PC-3 (cell line): ENCODE data around the gene PRR36. TPM values are rescaled to one million over a fixed set of nuclear protein-coding genes. Genes with fewer than 3 reads are reported as not detected.

ENCODE experiments used
- ATAC-seq: fragments of 200-7000 bp; cut with Tn5 transposase; 2 replicates; pipeline ENCODE4 v1.9.1; 2020; ENCODE audit warnings: mild to moderate bottlenecking, moderate library complexity
- BruUV-seq: library from RNA; stranded (reverse); fragments of 400-500 nt; replicated peaks from 2 replicates; lab custom pipeline; 2021; lab: Mats Ljungman, UMichigan
- CTCF ChIA-PET: fragments of 300-600 bp; sonication (Branson Sonifier 250); formaldehyde crosslinking; loops from one replicate; lab custom pipeline; 2022; ENCODE audit warnings: antibody characterized with exemption; lab: Charles Lee
- POLR2A ChIA-PET: fragments of 300-600 bp; sonication (Branson Sonifier 250); formaldehyde crosslinking; loops from one replicate; lab custom pipeline; 2022; ENCODE audit warnings: antibody characterized with exemption; ENCODE audit not compliant: unreplicated experiment; lab: Charles Lee
- DNase-seq: peaks from one replicate; pipeline ENCODE4 v3.0.0-alpha.2; 2015
- H2AFZ ChIP-seq: fragments of 300-600 bp; sonication (generic); 2 replicates; pipeline ENCODE4 v1.6.0; 2016; ENCODE audit warnings: antibody characterized with exemption, low read length
- H3F3A ChIP-seq: fragments of 300-600 bp; sonication (generic); one replicate; pipeline ENCODE4 v1.6.0; 2017; ENCODE audit warnings: antibody characterized with exemption, low read length, control low read depth, mild to moderate bottlenecking; ENCODE audit not compliant: unreplicated experiment
- H3K27ac ChIP-seq: fragments of 300-600 bp; sonication (generic); 2 replicates; pipeline ENCODE4 v1.5.1; 2016; ENCODE audit warnings: mild to moderate bottlenecking, low read length
- H3K27me3 ChIP-seq: fragments of 300-600 bp; sonication (generic); 2 replicates; pipeline ENCODE4 v1.6.1; 2016; ENCODE audit warnings: low read length, mixed read lengths
- H3K36me3 ChIP-seq: fragments of 300-600 bp; sonication (generic); 2 replicates; pipeline ENCODE4 v1.6.1; 2016; ENCODE audit warnings: low read depth, mixed run types, low read length, mixed read lengths
- H3K4me1 ChIP-seq: fragments of 300-600 bp; sonication (generic); 2 replicates; pipeline ENCODE4 v1.5.1; 2016; ENCODE audit warnings: low read length; ENCODE audit not compliant: insufficient read depth
- H3K4me2 ChIP-seq: fragments of 300-600 bp; sonication (generic); 2 replicates; pipeline ENCODE4 v1.6.0; 2016; ENCODE audit warnings: low read length
- H3K4me3 ChIP-seq: fragments of 300-600 bp; sonication (generic); 2 replicates; pipeline ENCODE4 v1.5.1; 2016; ENCODE audit warnings: mild to moderate bottlenecking, low read length, mixed read lengths
- H3K79me2 ChIP-seq: fragments of 300-600 bp; sonication (generic); 2 replicates; pipeline ENCODE4 v1.6.1; 2017; ENCODE audit warnings: low read length, mixed read lengths
- H3K9ac ChIP-seq: fragments of 300-600 bp; sonication (generic); 2 replicates; pipeline ENCODE4 v1.6.0; 2016; ENCODE audit warnings: mild to moderate bottlenecking, low read length
- H3K9me2 ChIP-seq: fragments of 300-600 bp; sonication (generic); replicated peaks from 2 replicates; pipeline ENCODE4 v1.6.1; 2016; ENCODE audit warnings: mixed run types, low read length, mixed read lengths
- H3K9me3 ChIP-seq: fragments of 300-600 bp; sonication (generic); 2 replicates; pipeline ENCODE4 v1.6.1; 2016; ENCODE audit warnings: low read length, mixed read lengths
- H4K20me1 ChIP-seq: fragments of 300-600 bp; sonication (generic); 2 replicates; pipeline ENCODE4 v1.6.1; 2016; ENCODE audit warnings: low read length, mixed read lengths
- CTCF ChIP-seq: fragments of 300-600 bp; sonication (generic); conservative IDR thresholded peaks from 2 replicates; pipeline ENCODE4 v1.5.1; 2017; ENCODE audit warnings: antibody characterized with exemption, low read depth, mild to moderate bottlenecking, low read length
- EZH2 ChIP-seq: fragments of 300-600 bp; sonication (generic); IDR thresholded peaks from one replicate; pipeline ENCODE4 v1.6.1; 2017; ENCODE audit warnings: antibody characterized with exemption, mild to moderate bottlenecking, low read length; ENCODE audit not compliant: unreplicated experiment
- EZH2phosphoT487 ChIP-seq: fragments of 300-600 bp; sonication (generic); IDR thresholded peaks from 2 replicates; pipeline ENCODE4 v1.6.1; 2018; ENCODE audit warnings: mild to moderate bottlenecking, antibody characterized with exemption, low read length, borderline replicate concordance
- intact Hi-C: fragments of 100-400 bp; cut with micrococcal nuclease; formaldehyde crosslinking; loops from 2 replicates; pipeline ENCODE4 v1.9.0; 2023
- total RNA-seq: library from RNA; depleted of rRNA; stranded (reverse); fragments of >200 nt; gene quantifications from 2 replicates; pipeline ENCODE4 v1.2.3, GENCODE V29; 2014

Gene PRR36
- total RNA-seq, 1 experiment from 2014 or later, result 2.5 TPM

GRCh38 chr19:7908742-7909461 lies 34.7 kb upstream of the PRR36 start:
- H3K4me3 ChIP-seq, result no peak overlapping the region
- no peaks in the 10 kb centered on the region for H3K9me3 ChIP-seq
- no peaks in the 10 kb centered on the region for H3K27me3 ChIP-seq
- H3K9me2 ChIP-seq, result no peaks in the 10 kb centered on the region
- 0 out of 2 replicates have a peak, but pooled peaks cover 3% of the 10 kb centered on the region for H4K20me1 ChIP-seq
- TF ChIP-seq EZH2 (no peak), EZH2phosphoT487 (no peak), CTCF (peak; percentile 21; the same call in 1 of the 2 replicates)
- no peaks in the 10 kb centered on the region for H3F3A ChIP-seq
- ATAC-seq (no peak), DNase-seq (no peak)
- ChIA-PET CTCF (no interaction called here), POLR2A (no interaction called here)
- peaks cover 10% of the 10 kb centered on the region for H3K4me1 ChIP-seq
- no TSS peak for BruUV-seq
- no peak overlapping the region for H3K4me2 ChIP-seq
- peaks cover 20% of the 10 kb centered on the region for H3K36me3 ChIP-seq
- H3K9ac ChIP-seq, result no peak overlapping the region
- peaks cover 46% of the 10 kb centered on the region for H3K79me2 ChIP-seq
- intact Hi-C loops, result no loop called here
- H2AFZ ChIP-seq, result no peak overlapping the region
- H3K27ac ChIP-seq, result no peak overlapping the region

GRCh38 chr19:7908078-7908699 lies 34.0 kb upstream of the PRR36 start:
- Histone ChIP-seq H3K79me2 (peaks cover 46% of the 10 kb centered on the region), H3K27ac (no peak overlapping the region), H3K9me2 (no peaks in the 10 kb centered on the region), H4K20me1 (0 out of 2 replicates have a peak, but pooled peaks cover 3% of the 10 kb centered on the region), H3K4me1 (peaks cover 11% of the 10 kb centered on the region), H3K4me2 (no peak overlapping the region), H2AFZ (no peak overlapping the region), H3F3A (no peaks in the 10 kb centered on the region), H3K9ac (no peak overlapping the region), H3K9me3 (no peaks in the 10 kb centered on the region), H3K27me3 (no peaks in the 10 kb centered on the region), H3K36me3 (peaks cover 20% of the 10 kb centered on the region), H3K4me3 (no peak overlapping the region)
- intact Hi-C loops, result no loop called here
- ATAC-seq, result no peak
- no peak for DNase-seq
- ChIA-PET POLR2A (interaction anchor here (0.6 kb wide), 1 partner anchor 25 kb away, joined by 3 read pairs; no protein-coding TSS in a partner anchor), CTCF (interaction anchor here (0.7 kb wide), 1 partner anchor 33 kb away, joined by 10 read pairs; no protein-coding TSS in a partner anchor)
- no peak for TF ChIP-seq CTCF
- no peak for TF ChIP-seq EZH2
- TF ChIP-seq EZH2phosphoT487, result no peak
- BruUV-seq, result no TSS peak
